Epithelial cell of proximal tubule (primary cell): ENCODE data around the gene THOC1. TPM values are rescaled to one million over a fixed set of nuclear protein-coding genes. Genes with fewer than 3 reads are reported as not detected.

Experiments used
- DNase-seq: peaks from one replicate; pipeline ENCODE4 v3.0.0-alpha.2; 2011; ENCODE audit warnings: low read depth
- H3K4me3 ChIP-seq: 2 replicates; pipeline ENCODE4 v1.5.1; 2011; ENCODE audit warnings: low read depth, mild to moderate bottlenecking, low read length
- CTCF ChIP-seq: conservative IDR thresholded peaks from 2 replicates; pipeline ENCODE4 v1.5.1; 2012; ENCODE audit warnings: low read depth, mild to moderate bottlenecking, low read length
- total RNA-seq: library from RNA; depleted of rRNA; stranded (reverse); fragments of >200 nt; gene quantifications from 2 replicates; pipeline ENCODE4 v1.2.3, GENCODE V29; 2015

The THOC1 gene
- total RNA-seq, 1 donor from 2014 or later: 30.6 TPM

GRCh38 chr18:210733-211132 is 57.1 kb downstream of the THOC1 start:
- no peak for DNase-seq
- TF ChIP-seq CTCF: no peak
- no peak overlapping the region for H3K4me3 ChIP-seq

GRCh38 chr18:210075-210474 is 57.8 kb downstream of the THOC1 start:
- TF ChIP-seq CTCF: no peak
- no peak for DNase-seq
- H3K4me3 ChIP-seq: no peak overlapping the region

GRCh38 chr18:199768-200167 is 68.1 kb downstream of the THOC1 start:
- DNase-seq: no peak
- no peak for TF ChIP-seq CTCF

GRCh38 chr18:199214-199613 is 68.6 kb downstream of the THOC1 start:
- no peak for TF ChIP-seq CTCF
- H3K4me3 ChIP-seq: no peak overlapping the region
- no peak for DNase-seq

More at GRCh38 chr18:199768-200167, 68.1 kb downstream of the THOC1 start:
- H3K4me3 ChIP-seq: no peak overlapping the region

- H3K4me3 ChIP-seq: no peak overlapping the region
- TF ChIP-seq CTCF: no peak
- DNase-seq: no peak
Observed at GRCh38 chr18:195651-196050, 72.2 kb downstream of the THOC1 start.

- H3K4me3 ChIP-seq: no peak overlapping the region
- no peak for TF ChIP-seq CTCF
- DNase-seq: no peak
Observed at GRCh38 chr18:192801-193200, 75.0 kb downstream of the THOC1 start.

- DNase-seq: no peak
- no peak overlapping the region for H3K4me3 ChIP-seq
- no peak for TF ChIP-seq CTCF
Observed at GRCh38 chr18:191725-192124, 76.1 kb downstream of the THOC1 start.
